Jurkat, Clone E6-1 (cell line): Measurements from ENCODE around the gene VASN.

Experiments used
- DNase-seq: peaks from one replicate; pipeline ENCODE4 v3.0.0-alpha.2; 2011; ENCODE audit warnings: low read depth, low spot score
- H3K4me3 ChIP-seq: 2 replicates; pipeline ENCODE4 v1.5.1; 2011; ENCODE audit warnings: mild to moderate bottlenecking, low read length, control low read depth, moderate library complexity

The VASN gene

DNA sequence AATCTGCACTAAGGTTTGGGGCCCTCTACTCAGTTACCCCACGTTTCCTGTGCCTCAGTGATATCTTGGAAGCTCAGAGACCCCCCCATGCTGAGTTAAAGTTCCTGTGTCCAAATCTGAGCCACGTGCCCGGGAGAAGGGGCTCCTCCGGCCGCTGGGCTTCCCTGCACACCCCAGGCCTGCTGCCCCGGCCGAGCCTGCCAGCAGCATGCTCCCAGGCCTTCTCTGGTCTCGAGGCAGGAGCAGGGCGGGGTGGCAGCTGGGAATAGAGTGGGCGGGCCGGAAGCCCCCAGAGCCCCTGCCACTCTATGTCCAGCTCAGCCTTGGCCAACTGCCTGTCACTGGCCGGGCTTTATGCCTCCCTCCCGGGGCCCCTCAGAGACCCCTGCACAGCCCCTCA is 5.6 kb upstream of the VASN start:
- DNase-seq, result no peak
- H3K4me3 ChIP-seq, result no peak overlapping the region

DNA sequence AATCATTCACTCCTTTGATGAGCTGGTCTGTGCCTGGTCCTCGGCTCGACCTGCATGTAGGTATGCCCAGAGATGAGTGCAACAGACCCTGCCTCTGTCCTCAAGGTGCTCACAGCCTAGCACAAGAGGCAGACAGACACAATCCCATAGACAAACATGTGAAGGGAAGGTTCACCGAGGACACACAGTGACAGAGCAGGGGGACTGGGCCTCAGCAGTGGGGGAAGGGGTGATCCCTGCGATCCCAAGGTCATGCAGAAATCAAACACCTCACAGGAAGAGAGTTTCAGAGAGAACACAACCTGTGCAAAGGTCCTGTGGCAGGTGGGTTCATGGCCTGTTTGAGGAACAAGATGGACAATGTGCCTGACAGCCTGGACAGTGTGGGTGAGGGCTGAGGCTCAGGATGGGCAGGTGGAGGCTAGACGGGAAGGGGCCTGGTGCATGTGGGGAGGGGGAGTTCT is 4.2 kb upstream of the VASN start:
- DNase-seq, result no peak
- H3K4me3 ChIP-seq, result no peak overlapping the region

DNA sequence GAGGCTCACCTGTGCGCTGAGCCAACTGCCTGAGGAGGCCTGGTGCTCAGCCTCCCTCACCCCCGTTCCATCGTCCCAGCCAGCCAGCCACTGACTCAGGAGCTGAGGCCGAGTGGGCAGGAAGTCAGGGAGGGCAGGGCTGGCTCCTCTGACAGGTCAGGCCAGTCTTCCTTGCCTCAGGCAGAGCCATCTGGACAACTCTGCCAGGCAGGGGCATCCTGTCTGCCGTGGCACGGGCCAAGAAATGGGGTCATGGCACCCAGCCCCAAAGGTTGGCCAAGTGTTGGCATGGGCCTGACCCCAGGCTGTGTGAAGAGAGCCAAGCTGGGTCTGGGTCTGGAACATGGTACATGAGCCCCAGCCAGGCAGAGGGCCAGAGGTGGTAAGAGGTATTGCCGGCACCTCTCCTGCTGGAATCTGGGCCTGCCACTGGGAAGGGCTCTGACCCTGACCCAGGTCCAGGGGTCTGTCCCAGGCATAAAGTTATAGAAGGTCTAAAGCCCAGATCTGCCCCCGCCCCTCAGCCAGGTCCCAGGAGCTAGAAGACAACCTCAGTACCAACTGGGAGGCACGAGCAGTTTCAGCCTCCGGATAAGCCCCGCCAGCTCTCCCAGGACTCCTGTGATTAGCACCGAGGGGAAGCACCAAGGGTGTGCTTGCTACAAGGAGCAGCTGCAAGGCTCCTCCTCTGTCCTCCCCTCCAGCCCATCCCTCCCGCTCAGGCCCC is 2.5 kb upstream of the VASN start:
- DNase-seq, result no peak
- no peak overlapping the region for H3K4me3 ChIP-seq

DNA sequence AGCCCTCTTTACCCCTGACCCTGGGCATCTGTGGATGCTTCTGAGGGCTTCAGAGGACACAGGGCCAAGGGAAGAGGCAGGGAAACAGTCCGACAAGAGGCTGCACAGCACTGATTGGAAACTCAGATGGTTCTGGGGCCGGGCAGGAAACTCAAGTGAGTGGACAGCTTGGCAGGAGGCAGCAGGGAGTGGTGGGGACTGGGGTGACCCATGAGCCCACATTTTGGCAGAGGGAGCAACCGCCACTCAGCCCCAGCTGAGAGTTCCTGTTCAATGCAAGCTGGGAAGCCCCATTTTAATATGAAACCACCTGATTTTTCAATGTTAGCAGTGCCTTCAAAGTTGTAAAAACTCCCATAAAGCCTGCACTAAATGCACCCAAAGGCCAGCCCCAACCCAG is 1.5 kb upstream of the VASN start:
- no peak overlapping the region for H3K4me3 ChIP-seq
- no peak for DNase-seq

DNA sequence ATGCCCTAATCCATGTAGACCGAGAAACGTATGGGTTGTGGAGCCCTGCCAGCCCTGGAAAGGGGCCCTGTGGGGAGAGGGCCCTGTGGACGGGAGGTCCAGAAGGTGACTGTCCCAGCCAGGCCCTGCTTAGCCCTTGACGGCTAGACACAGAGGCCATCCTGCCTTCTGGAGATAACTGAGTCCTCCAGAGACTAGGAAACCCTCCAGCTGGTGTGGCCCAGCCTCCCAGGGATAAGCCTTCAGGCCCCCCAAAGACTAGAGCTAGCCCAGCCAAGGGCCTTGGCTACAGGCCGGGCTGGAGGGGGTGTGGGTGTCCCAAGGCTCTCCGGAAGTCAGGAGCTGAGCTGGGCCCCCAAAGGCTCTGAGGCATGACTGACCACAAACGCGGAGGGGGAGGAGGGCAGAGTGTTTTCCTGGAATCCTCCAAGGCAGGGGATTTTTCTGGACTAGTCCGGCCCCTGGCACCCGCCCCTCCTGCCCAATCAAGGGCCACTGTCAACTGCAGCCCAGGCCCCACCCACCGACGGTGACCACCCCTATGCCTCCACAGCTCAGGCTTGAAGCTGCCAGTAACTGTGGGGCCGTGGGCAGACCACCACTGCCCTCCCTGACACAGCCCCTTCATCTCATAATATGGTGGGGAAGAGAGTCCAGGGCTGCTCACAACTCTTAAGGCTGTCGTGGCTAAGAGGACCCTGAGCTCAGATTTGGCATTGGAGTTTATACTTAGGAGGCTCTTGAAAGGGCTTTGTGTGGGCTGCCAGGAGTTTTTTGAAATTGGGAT is 885 bp upstream of the VASN start:
- no peak overlapping the region for H3K4me3 ChIP-seq
- no peak for DNase-seq

DNA sequence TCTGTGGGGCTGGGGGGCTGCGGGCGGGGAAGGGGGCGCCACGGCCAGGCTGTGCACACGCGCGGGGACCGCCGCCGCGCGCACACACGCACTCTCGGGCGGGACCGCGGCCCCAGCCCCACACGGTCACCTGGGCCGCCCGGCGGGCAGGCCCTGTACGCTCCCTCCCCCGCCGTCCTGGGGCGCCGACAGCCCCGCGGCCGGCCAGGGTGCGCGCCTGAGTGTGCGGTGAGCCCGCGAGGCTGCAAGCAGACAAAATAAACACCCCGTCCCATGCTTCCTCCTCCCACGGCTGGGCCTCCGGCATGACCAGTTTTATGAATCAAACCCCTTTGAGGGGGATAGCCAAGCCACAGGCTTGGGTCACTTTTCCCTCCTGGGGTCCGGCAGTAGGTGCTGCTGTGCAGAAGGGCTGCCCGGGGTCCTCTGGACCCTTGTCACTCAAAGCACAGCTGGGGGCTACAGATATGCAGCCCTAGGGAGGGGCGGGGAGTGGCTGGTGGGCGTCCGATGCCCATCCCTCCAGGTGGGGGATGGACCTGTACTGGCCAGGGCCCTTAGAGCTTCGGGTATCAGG is 441 bp downstream of the VASN start:
- H3K4me3 ChIP-seq, result peak overlapping the region; percentile 13
- no peak for DNase-seq

DNA sequence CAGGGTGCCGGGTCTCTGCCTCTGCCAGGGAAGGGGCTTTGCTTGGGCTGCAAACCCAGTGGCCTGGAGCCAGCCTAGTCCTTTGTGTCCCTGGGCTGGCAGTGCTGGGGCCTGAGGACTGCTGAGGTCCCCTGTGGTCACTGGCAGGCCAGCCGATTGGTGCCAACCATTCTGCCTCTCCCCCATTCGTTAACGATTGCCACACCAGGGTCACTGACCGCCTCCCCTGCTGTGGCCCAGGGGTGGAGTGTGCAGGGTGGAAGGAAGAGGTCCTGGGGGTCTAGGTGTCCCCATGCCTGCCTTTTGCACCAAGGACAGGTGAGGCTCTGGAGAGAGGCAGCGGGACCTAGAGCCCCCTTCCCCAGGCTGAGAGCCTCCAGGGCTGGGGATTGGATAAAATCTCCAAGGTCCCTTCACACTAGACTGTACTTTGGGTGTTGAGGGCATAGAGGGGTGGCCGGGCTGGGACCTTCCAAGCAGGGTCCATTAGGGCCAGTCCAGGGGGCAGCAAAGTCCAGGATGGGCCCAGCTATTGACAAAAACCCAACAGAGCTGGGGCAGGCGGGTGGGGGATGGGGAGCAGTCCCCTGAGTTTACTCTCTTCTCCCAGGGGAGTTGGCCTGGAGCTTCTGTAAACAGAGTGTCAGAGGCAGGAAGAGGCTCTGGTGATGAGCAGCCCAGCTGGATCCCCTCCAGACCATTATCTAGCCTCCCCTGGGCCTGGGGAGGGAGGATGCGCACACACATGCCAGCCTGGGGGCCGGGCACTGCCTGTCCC is 1.1 kb downstream of the VASN start:
- no peak for DNase-seq

DNA sequence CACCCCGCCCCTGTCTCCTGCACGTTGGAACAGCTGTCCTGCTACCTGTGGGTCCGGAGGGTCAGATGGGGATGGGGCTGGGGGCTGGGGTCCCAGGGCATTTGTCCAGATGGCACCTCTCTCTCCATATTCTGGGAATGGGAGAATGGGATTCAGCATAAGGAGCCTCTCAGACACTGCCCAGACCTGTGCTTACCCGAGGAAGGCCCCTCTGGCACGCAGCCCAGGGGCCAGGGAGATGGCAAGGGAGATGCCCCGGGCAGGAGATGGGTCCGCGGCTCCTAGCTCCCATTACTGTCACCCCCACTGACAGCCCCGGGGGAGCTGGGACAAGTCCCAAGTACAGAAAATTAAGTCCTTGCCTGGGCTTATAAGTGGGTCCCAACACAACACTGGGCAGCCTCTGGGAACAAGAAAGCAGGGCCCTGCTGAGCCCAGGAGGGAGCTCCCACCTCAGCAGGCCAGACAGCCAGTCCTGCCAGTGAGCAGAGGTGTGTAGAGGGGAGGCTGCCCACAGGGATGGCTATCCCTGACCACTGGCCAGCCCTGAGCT is 1.8 kb downstream of the VASN start:
- no peak for DNase-seq
- no peak overlapping the region for H3K4me3 ChIP-seq

More for the DNA sequence above, 1.1 kb downstream of the VASN start:
- no peak overlapping the region for H3K4me3 ChIP-seq

DNA sequence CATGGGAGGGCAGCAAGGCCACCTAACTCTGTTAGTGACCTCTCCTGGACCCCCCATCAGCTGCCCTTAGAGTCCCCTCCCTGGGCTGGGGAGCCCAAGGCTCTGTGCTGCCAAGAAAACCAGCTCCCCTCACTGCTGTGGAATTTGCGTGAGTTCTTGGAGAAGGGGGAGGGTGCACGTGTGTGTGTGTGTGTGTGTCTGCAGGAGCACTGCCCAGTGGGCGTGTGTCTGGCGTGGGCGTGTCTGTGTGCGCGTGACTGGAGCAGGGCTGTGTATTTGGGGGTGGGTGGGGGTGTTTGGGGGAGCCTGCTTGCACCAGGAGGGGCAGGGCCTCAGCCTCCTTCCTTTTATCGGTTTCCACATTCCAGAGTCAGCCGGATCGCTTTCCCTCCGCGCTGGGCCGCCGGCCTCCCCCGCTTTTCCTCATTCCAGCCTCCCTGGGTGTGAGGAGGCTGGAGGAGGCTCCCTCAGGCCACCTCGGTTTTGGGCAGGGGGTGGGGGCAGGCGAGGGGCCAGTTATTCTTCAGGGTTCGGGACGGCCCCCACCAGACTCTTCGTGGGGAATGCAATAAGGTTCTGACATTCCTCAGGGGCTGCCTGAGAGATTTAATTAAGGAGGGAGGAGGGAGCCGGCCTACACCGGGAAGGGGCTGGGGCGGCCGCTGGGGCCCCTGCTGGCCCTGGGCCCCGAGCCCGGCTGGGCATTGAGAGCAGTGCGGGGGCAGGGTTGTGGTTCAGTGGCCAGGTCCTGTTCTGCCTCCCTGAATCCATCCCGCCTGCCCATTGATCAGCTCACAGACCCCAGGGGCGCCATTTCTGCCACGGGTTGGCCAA is 2.5 kb downstream of the VASN start:
- H3K4me3 ChIP-seq, result no peak overlapping the region
- no peak for DNase-seq

DNA sequence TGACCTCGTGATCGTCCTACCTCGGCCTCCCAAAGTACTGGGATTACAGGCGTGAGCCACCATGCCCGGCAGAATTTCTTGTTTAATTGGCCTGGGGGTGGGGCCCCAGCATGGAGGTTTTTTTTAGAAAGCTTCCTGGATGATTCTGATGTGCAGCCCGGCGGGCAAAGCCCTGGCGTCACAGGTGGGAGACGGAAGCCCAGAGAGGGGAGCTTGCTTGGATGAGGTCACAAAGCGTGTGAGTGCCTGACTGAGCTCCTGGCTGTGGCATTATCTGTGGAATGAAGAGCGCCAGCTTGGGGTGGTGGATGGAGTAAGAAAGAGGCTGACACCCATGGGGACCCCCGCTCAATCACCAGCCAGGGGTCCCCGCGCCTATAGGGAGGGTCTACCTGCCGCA is 4.1 kb downstream of the VASN start:
- no peak overlapping the region for H3K4me3 ChIP-seq
- no peak for DNase-seq

DNA sequence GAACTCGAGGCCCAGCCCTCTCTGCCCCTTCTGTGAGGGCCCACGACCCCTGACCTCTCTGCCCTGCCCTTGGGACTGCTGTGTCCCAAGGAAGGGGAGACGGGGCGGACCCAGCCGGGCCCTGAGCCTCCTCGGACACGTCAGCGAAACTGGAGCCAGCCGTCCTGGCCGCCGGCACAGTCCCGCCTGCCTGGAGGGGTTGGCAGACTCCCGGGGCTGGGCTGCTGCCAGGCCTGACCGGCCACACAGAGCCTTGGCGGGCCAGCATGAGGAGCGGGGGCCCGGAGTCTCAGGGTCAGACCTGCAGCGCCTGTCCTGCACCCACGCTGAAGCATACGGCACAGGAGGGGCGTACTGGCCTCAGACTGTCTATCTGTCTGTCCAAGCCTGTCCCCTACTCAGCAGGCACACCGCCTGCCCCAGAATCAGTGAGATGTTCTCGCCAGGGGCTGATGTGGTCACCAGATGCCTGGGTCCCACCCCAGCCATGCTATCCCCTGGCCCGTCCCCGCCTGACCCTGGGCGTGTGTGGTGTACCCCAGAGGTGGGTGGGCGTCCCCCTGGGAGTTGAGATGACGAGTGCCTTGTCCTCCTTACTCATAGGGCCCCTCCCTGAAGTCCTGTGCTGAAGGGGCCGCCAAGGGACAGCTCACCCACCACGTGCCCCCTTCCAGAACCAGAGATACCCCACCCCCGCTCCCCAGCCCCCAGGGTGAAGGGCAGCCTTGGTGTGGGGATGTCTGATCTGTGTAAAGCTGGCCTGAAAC is 4.7 kb downstream of the VASN start:
- H3K4me3 ChIP-seq, result no peak overlapping the region
- no peak for DNase-seq

DNA sequence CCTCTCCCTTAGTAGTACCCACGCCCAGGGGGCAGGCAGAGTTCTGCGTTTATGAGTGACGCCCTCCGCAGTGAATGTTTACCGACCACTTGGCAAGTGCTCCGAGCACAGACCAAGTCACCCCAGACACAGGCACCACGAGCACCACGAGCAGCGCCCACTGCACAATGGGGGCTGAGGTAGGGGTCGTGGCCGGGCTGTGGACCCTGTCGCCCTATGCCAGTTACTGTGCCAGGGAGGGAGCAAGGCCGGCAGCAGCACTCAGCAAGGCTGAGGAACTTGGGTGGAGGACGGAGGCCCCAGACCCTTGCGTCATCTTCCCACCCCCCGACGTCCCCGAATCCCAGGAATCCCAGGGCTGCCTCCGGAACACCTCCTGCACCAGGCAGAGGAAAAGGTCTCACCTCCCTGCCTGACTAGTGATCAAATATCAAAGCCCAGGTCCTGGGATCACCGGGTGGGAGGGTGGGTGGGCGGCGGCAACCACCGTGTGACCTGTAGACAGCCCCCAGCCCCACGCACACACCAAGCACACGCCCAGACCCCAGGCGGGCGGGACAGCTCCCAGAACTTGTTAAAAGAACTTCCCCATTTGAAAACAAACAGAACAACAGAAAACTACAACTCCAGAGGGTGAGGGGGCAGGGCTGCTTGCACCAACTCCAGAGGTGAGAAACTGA is 5.4 kb downstream of the VASN start:
- DNase-seq, result no peak
- no peak overlapping the region for H3K4me3 ChIP-seq

DNA sequence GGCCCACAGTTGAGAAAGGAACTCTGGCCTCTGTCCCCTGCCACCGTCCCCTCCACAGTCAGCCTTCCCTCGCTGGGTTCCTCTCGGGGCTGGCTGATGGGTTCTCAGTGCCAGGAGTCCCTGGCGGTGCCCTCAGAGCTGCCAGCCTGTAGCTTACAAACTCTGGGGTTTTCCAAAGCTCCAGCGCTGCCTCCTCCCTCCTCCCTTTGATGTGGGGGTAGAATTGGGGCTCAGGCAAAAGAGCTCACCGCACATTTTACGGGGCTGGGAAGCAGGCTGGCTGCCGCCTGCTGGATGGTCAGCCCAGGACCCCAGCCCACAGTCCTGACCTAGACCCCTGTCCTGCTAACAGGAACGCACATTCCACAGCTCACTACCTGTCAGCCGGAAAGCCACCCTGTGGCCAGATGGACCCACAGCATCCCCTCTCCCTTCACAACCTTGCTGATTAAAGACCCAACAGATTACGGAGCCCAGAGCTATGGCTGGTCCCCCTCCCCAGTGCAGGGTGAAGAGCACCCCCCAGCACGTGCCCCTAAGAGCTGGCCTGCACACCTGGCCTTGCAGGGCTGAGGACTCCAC is 6.0 kb downstream of the VASN start:
- no peak for DNase-seq
- H3K4me3 ChIP-seq, result no peak overlapping the region

DNA sequence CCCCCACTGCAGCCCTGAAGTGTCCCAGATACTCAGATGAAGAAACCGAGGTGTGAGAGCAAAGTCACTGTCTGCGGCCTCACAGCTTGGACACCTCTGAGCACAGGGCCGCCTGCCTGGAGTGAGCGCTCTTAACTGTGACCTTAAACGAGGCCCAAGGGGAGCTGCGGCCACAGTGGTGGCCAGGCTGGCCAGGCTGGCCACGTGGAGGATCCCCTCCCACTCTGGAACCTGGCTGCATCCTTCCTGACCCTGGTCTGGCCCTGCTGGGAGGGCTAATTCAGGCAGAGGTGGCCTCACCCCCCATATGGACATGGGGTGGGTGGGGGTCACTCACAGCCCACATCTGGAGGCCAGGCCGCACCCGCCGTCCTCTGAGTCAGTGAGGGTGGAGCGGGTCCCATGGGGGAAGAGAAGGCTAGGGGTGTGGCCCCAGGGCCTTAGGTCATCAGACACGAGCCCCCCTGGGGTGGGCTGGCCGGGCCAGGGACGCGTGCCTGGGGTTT is 6.6 kb downstream of the VASN start:
- no peak overlapping the region for H3K4me3 ChIP-seq

DNA sequence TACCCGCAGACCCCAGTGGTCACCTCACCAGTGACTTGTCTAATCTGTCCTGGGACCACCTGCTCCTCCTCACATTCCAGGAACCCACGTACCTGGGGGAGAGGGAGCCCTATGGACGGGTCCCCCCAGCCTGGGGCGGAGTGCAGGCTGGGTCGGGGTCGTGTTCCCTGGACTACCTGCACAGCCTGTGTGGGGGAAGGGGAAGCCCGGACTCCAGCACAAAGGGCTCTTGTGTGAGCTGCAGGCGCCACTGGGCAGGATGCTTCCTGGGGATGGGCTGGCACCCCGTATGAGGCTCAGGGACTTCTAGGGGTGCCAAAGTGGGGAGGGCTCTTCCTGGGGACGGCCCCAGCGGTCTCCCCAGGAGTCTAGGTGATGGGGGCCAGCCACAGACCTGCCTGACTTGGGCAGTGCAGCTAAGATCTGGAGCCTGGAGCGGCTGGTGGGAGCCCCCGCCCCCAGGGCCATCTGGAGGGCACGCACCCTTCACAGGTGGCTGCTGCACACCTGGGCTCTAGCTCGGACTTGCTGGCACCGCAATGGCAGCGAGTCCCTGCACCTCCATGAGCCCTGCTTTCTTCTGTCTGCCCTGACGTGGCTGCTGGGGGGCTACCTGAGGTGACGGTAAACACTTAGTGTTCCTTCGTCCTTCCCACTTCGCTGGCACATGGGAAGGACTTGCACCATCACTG is 7.5 kb downstream of the VASN start:
- no peak overlapping the region for H3K4me3 ChIP-seq
- DNase-seq, result no peak

More for the DNA sequence above, 6.6 kb downstream of the VASN start:
- no peak for DNase-seq
